ENCODE results near the gene DLG5. TPM values are rescaled to one million over a fixed set of nuclear protein-coding genes. Genes with fewer than 3 reads are reported as not detected.
A peak's percentile ranks its signal among the peaks of the same experiment; 100 is the strongest.

DLG5 gene
- total RNA-seq, 4 donors from 2014 or later: 52.0 to 127 (median 56.3) TPM

GRCh38 chr10:77973276-77973675 is 46.7 kb upstream of the DLG5 start:
- H3K4me1 ChIP-seq: peaks cover 0 to 71% (median 7%) of the 10 kb centered on the region in 3 donors

GRCh38 chr10:77972148-77972547 is 45.6 kb upstream of the DLG5 start:
- ATAC-seq: no peak
- no peak overlapping the region for H3K4me3 ChIP-seq
- no peak for TF ChIP-seq POLR2A (IDR thresholded peaks at IDR 0.05)
- TF ChIP-seq EP300 (IDR thresholded peaks at IDR 0.05): no peak
- peak in 1 of 4 experiments; percentile 13 for TF ChIP-seq CTCF (IDR thresholded peaks at IDR 0.05)
- WGBS, 2 donors (ENCODE audit: low coverage in 1 of 2): 57 to 61% methylated on average over 5 of the region's 5 CpGs
- H3K4me1 ChIP-seq: peaks cover 0 to 71% (median 7%) of the 10 kb centered on the region in 3 donors
- no peaks in the 10 kb centered on the region for H3K9me3 ChIP-seq
- peak overlapping the region; percentile 81 to 89 (median 88) for H3K27ac ChIP-seq
- peaks cover 0 to 17% of the 10 kb centered on the region in 2 donors for H3K36me3 ChIP-seq
- H3K27me3 ChIP-seq: no peaks in the 10 kb centered on the region

More at GRCh38 chr10:77973276-77973675, 46.7 kb upstream of the DLG5 start:
- WGBS, 2 donors (ENCODE audit: low coverage in 1 of 2): 0 to 78% methylated on average over 1 to 5 of the region's 5 CpGs
- TF ChIP-seq EP300 (IDR thresholded peaks at IDR 0.05) (no peak), CTCF (IDR thresholded peaks at IDR 0.05) (no peak), POLR2A (IDR thresholded peaks at IDR 0.05) (no peak), POLR2AphosphoS5 (IDR thresholded peaks at IDR 0.05) (no peak)
- no peak for ATAC-seq
- Histone ChIP-seq H3K4me3 (no peak overlapping the region), H3K27ac (peak overlapping the region; percentile 72 to 89 (median 84)), H3K27me3 (no peaks in the 10 kb centered on the region), H3K9me3 (no peaks in the 10 kb centered on the region), H3K36me3 (peaks cover 0 to 29% of the 10 kb centered on the region in 2 donors)

- no peak for TF ChIP-seq POLR2A (IDR thresholded peaks at IDR 0.05)
- no peak for TF ChIP-seq CTCF (IDR thresholded peaks at IDR 0.05)
- no peak for TF ChIP-seq EP300 (IDR thresholded peaks at IDR 0.05)
- no peak for TF ChIP-seq POLR2AphosphoS5 (IDR thresholded peaks at IDR 0.05)
- H3K27me3 ChIP-seq: no peaks in the 10 kb centered on the region
- H3K36me3 ChIP-seq: peaks cover 0 to 14% of the 10 kb centered on the region in 2 donors
- peak overlapping the region; percentile 81 to 89 (median 88) for H3K27ac ChIP-seq
- no peak overlapping the region for H3K4me3 ChIP-seq
- peaks cover 0 to 71% (median 7%) of the 10 kb centered on the region in 3 donors for H3K4me1 ChIP-seq
- peak; percentile 0 for ATAC-seq
- WGBS, 2 donors (ENCODE audit: low coverage in 1 of 2): 63 to 86% methylated on average over 2 to 3 of the region's 3 CpGs
- no peaks in the 10 kb centered on the region for H3K9me3 ChIP-seq
Measured at GRCh38 chr10:77971804-77972144, 45.2 kb upstream of the DLG5 start.

- WGBS, 2 donors (ENCODE audit: low coverage in 1 of 2): 6 to 17% methylated on average over 6 to 7 of the region's 7 CpGs
- Histone ChIP-seq H3K4me3 (no peak overlapping the region), H3K4me1 (peaks cover 0 to 71% (median 7%) of the 10 kb centered on the region in 3 donors)
Measured at GRCh38 chr10:77970869-77971803, 44.6 kb upstream of the DLG5 start.

GRCh38 chr10:77969114-77969513 is 42.6 kb upstream of the DLG5 start:
- no peaks in the 10 kb centered on the region for H3K27me3 ChIP-seq
- peak overlapping the region; percentile 81 to 89 (median 83) for H3K27ac ChIP-seq
- H3K4me3 ChIP-seq: no peak overlapping the region
- H3K9me3 ChIP-seq: no peaks in the 10 kb centered on the region
- ATAC-seq: no peak
- TF ChIP-seq CTCF (IDR thresholded peaks at IDR 0.05) (no peak), EP300 (IDR thresholded peaks at IDR 0.05) (no peak), POLR2A (IDR thresholded peaks at IDR 0.05) (no peak), POLR2AphosphoS5 (IDR thresholded peaks at IDR 0.05) (no peak)
- H3K4me1 ChIP-seq: peaks cover 0 to 57% (median 7%) of the 10 kb centered on the region in 3 donors
- no peaks in the 10 kb centered on the region for H3K36me3 ChIP-seq
- WGBS, 2 donors (ENCODE audit: low coverage in 1 of 2): 0% methylated on average over 1 of the region's 4 CpGs; no CpG with 5 or more reads in 1 of the 2 donors

More at GRCh38 chr10:77970869-77971803, 44.6 kb upstream of the DLG5 start:
- Histone ChIP-seq H3K9me3 (no peaks in the 10 kb centered on the region), H3K36me3 (peaks cover 0 to 8% of the 10 kb centered on the region in 2 donors), H3K27me3 (no peaks in the 10 kb centered on the region), H3K27ac (peak overlapping the region; percentile 81 to 89 (median 88))
- TF ChIP-seq POLR2AphosphoS5 (IDR thresholded peaks at IDR 0.05): peak; percentile 96
- TF ChIP-seq POLR2A (IDR thresholded peaks at IDR 0.05): no peak
- TF ChIP-seq EP300 (IDR thresholded peaks at IDR 0.05): peak; percentile 66
- ATAC-seq: peak; percentile 94

Data from gastroesophageal sphincter (tissue), 4 donors.